IPS DF 6.9 (cell line): Measurements from ENCODE around the gene STARD3NL.
"Not testable (repeated sequence)": the region's sequence is repeated elsewhere in the genome, so short reads cannot be mapped to it uniquely, and the experiment has no call there.

ENCODE experiments used
- DNase-seq: peaks from one replicate; pipeline ENCODE4 v3.0.0-alpha.2; 2013; ENCODE audit warnings: low read depth, low spot score
- H3K27ac ChIP-seq: one replicate; pipeline ENCODE4 v1.5.1; 2013; ENCODE audit warnings: low read length, control low read depth
- H3K27me3 ChIP-seq: 2 replicates; pipeline ENCODE4 v1.6.1; 2013; ENCODE audit warnings: mild to moderate bottlenecking, low read length; ENCODE audit not compliant: control insufficient read depth, insufficient read depth
- H3K36me3 ChIP-seq: 2 replicates; pipeline ENCODE4 v1.6.1; 2013; ENCODE audit warnings: low read length; ENCODE audit not compliant: control insufficient read depth, insufficient read depth
- H3K4me1 ChIP-seq: 2 replicates; pipeline ENCODE4 v1.6.1; 2013; ENCODE audit warnings: low read length; ENCODE audit not compliant: control insufficient read depth, insufficient read depth
- H3K4me3 ChIP-seq: 2 replicates; pipeline ENCODE4 v1.5.1; 2013; ENCODE audit warnings: mild to moderate bottlenecking, low read length
- H3K9me3 ChIP-seq: 2 replicates; pipeline ENCODE4 v1.6.1; 2013; ENCODE audit warnings: low read length, inconsistent platforms; ENCODE audit not compliant: control insufficient read depth, insufficient read depth
- WGBS: extraction: QIAGEN DNeasy Blood & Tissue Kit; methylation state at CpG from one replicate; pipeline ENCODE4 v1.1.7; 2013; ENCODE audit warnings: mixed read lengths, missing lambda C conversion rate; ENCODE audit not compliant: insufficient read length, insufficient coverage; 5-methylcytosine and 5-hydroxymethylcytosine counted together

Gene STARD3NL

DNA sequence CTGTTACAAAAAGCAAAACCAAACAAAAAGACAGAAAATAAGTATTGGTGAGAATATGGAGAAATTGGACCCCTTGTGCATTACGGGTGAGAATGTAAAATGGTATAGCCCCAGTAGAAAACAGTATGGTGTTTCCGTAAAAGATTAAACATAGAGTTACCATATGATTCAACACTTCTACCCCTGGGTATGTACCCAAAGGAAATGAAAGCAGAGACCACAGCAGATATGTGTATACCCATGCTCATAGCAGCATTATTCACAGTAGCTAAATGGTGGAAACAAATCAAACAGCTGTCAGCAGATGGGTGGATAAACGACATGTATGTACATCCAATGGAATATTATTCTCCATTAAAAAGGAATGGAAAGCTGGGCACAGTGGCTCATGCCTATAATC is 42.4 kb downstream of the STARD3NL start:
- Histone ChIP-seq H3K27me3 (no peaks in the 10 kb centered on the region), H3K4me1 (no peaks in the 10 kb centered on the region), H3K36me3 (peaks cover 8% of the 10 kb centered on the region; the same call in 1 of the 2 replicates), H3K9me3 (no peaks in the 10 kb centered on the region), H3K27ac (no peak overlapping the region), H3K4me3 (no peak overlapping the region)
- no peak for DNase-seq
- no CpG with 5 or more reads among the region's 3 CpGs for WGBS

- peak; percentile 39 for DNase-seq
- no peak overlapping the region for H3K27ac ChIP-seq
- WGBS: no CpG with 5 or more reads among the region's 5 CpGs
- H3K27me3 ChIP-seq: no peaks in the 10 kb centered on the region
- no peak overlapping the region for H3K4me3 ChIP-seq
- H3K36me3 ChIP-seq: peaks cover 8% of the 10 kb centered on the region; the same call in 1 of the 2 replicates
- no peaks in the 10 kb centered on the region for H3K4me1 ChIP-seq
- no peaks in the 10 kb centered on the region for H3K9me3 ChIP-seq
These were observed 44.5 kb downstream of the STARD3NL start for GRCh38 chr7:38222481-38223096.

- no CpG with 5 or more reads among the region's 2 CpGs for WGBS
- Histone ChIP-seq H3K4me3 (no peak overlapping the region), H3K27ac (no peak overlapping the region), H3K4me1 (no peaks in the 10 kb centered on the region), H3K27me3 (no peaks in the 10 kb centered on the region), H3K9me3 (no peaks in the 10 kb centered on the region), H3K36me3 (peaks cover 8% of the 10 kb centered on the region; the same call in 1 of the 2 replicates)
- DNase-seq: no peak
These were observed 45.3 kb downstream of the STARD3NL start for GRCh38 chr7:38223306-38223705.

GRCh38 chr7:38224392-38224791 is 46.3 kb downstream of the STARD3NL start:
- no peak overlapping the region for H3K27ac ChIP-seq
- peaks cover 8% of the 10 kb centered on the region; the same call in 1 of the 2 replicates for H3K36me3 ChIP-seq
- WGBS: no CpG with 5 or more reads among the region's 5 CpGs
- no peak for DNase-seq
- H3K4me1 ChIP-seq: no peaks in the 10 kb centered on the region
- no peaks in the 10 kb centered on the region for H3K27me3 ChIP-seq
- no peak overlapping the region for H3K4me3 ChIP-seq
- no peaks in the 10 kb centered on the region for H3K9me3 ChIP-seq

DNA sequence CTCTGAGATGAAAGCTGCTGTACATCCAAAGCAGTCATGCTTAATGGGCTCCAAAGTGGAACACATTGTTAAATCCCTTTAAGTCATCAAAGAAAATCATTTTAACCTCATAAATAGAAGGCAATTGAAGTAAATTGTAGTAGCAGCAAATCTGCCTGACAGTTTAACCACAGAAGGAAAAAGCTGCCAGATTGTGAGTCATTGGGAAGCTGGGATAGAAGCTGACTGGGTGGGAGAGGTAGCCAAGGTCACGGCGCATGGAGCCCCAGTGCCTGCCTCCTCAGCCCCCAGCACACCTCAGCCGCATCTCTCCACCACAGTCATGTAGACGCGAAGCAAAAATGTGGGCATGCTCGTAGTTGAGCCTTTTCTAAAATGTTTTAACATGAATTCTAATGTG is 51.3 kb downstream of the STARD3NL start:
- no CpG with 5 or more reads among the region's 6 CpGs for WGBS
- no peak overlapping the region for H3K4me3 ChIP-seq
- DNase-seq: no peak
- no peaks in the 10 kb centered on the region for H3K27me3 ChIP-seq
- H3K4me1 ChIP-seq: no peaks in the 10 kb centered on the region
- H3K27ac ChIP-seq: no peak overlapping the region
- no peaks in the 10 kb centered on the region for H3K9me3 ChIP-seq
- H3K36me3 ChIP-seq: no peaks in the 10 kb centered on the region

DNA sequence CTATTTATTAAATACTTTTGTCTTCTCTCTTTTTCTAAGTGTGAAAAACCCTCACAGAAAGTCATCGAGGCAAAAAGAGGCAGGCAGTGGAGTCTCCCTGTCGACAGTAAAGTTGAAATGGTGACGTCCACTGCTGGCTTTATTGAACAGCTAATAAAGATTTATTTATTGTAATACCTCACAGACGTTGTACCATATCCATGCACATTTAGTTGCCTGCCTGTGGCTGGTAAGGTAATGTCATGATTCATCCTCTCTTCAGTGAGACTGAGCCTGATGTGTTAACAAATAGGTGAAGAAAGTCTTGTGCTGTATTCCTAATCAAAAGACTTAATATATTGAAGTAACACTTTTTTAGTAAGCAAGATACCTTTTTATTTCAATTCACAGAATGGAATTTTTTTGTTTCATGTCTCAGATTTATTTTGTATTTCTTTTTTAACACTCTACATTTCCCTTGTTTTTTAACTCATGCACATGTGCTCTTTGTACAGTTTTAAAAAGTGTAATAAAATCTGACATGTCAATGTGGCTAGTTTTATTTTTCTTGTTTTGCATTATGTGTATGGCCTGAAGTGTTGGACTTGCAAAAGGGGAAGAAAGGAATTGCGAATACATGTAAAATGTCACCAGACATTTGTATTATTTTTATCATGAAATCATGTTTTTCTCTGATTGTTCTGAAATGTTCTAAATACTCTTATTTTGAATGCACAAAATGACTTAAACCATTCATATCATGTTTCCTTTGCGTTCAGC is 52.0 kb downstream of the STARD3NL start:
- Histone ChIP-seq H3K27me3 (no peaks in the 10 kb centered on the region), H3K27ac (no peak overlapping the region), H3K4me3 (no peak overlapping the region), H3K4me1 (no peaks in the 10 kb centered on the region), H3K36me3 (no peaks in the 10 kb centered on the region), H3K9me3 (no peaks in the 10 kb centered on the region)
- DNase-seq: no peak
- WGBS: no CpG with 5 or more reads among the region's 6 CpGs

GRCh38 chr7:38232502-38233366 is 54.7 kb downstream of the STARD3NL start:
- Histone ChIP-seq H3K27ac (no peak overlapping the region), H3K36me3 (no peaks in the 10 kb centered on the region), H3K4me3 (no peak overlapping the region), H3K27me3 (no peaks in the 10 kb centered on the region), H3K4me1 (no peaks in the 10 kb centered on the region), H3K9me3 (no peaks in the 10 kb centered on the region)
- WGBS: no CpG with 5 or more reads among the region's 11 CpGs
- no peak for DNase-seq

DNA sequence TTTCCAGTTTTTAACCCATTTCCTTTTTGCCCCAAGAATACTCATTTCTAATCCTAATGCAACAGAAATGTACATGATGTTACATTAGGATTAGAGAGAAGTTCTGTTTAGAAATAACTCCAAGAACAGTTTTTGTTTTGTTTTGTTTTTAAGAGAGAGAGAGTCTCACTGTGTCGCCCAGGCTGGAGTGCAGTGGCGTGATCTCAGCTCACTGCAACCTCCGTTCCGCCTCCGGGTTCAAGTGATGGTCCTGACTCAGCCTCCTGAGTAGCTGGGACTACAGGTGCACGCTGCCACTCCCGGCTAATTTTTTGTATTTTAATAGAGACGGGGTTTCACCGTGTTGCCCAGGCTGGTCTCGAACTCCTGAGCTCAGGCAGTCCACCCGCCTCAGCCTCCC is 56.7 kb downstream of the STARD3NL start:
- H3K27ac ChIP-seq: not testable (repeated sequence)
- no CpG with 5 or more reads among the region's 11 CpGs for WGBS

GRCh38 chr7:38235606-38236005 is 57.6 kb downstream of the STARD3NL start:
- WGBS: no CpG with 5 or more reads among the region's 4 CpGs
- Histone ChIP-seq H3K27me3 (no peaks in the 10 kb centered on the region), H3K27ac (no peak overlapping the region), H3K4me1 (no peaks in the 10 kb centered on the region), H3K4me3 (no peak overlapping the region), H3K36me3 (no peaks in the 10 kb centered on the region), H3K9me3 (no peaks in the 10 kb centered on the region)
- DNase-seq: no peak

More for the DNA sequence above, 56.7 kb downstream of the STARD3NL start:
- H3K4me1 ChIP-seq, DNase-seq, H3K27me3 ChIP-seq, H3K36me3 ChIP-seq, H3K4me3 ChIP-seq, H3K9me3 ChIP-seq: not testable (repeated sequence)

GRCh38 chr7:38239129-38239528 is 61.1 kb downstream of the STARD3NL start:
- H3K4me1 ChIP-seq, H3K27ac ChIP-seq, H3K4me3 ChIP-seq, H3K27me3 ChIP-seq, H3K9me3 ChIP-seq, H3K36me3 ChIP-seq, DNase-seq: not testable (repeated sequence)
- WGBS: no CpG with 5 or more reads among the region's 10 CpGs
